HCT116 (cell line): ENCODE measurements around the gene GPR65. TPM values are rescaled to one million over a fixed set of nuclear protein-coding genes. Genes with fewer than 3 reads are reported as not detected.

ENCODE experiments used
- ATAC-seq: fragments of 200-7000 bp; cut with Tn5 transposase; 2 replicates; pipeline ENCODE4 v1.9.1; 2020; ENCODE audit warnings: mild to moderate bottlenecking, moderate library complexity
- BruUV-seq: library from RNA; stranded (reverse); fragments of 400-500 nt; replicated peaks from 2 replicates; lab custom pipeline; 2021; lab: Mats Ljungman, UMichigan
- CTCF ChIA-PET: fragments of 300-600 bp; sonication (Branson Sonifier 250); formaldehyde crosslinking; loops from one replicate; lab custom pipeline; 2021; ENCODE audit warnings: antibody characterized with exemption; lab: Charles Lee
- POLR2A ChIA-PET: fragments of 300-600, 350-600 bp; sonication (Branson Sonifier 250); formaldehyde crosslinking; loops from one replicate; lab custom pipeline; 2021; ENCODE audit warnings: antibody characterized with exemption; lab: Charles Lee
- RAD21 ChIA-PET, 2 experiments: fragments of 300-600 bp; sonication (Branson Sonifier 250); formaldehyde crosslinking; loops; one replicate each; lab custom pipeline; 2023; ENCODE audit warnings: low total read pairs in 2 of 2; ENCODE audit not compliant: uncharacterized antibody in 2 of 2, unreplicated experiment in 2 of 2, low non-redundant PET in 1 of 2; lab: Charles Lee
- DNase-seq: peaks from one replicate; pipeline ENCODE4 v3.0.0-alpha.2; 2010; ENCODE audit warnings: low read depth, low spot score
- H2AFZ ChIP-seq: fragments of 200-600 bp; shearing (Covaris generic), sonication (generic); 2 replicates; pipeline ENCODE4 v1.6.1; 2017; ENCODE audit warnings: low read depth, mixed run types, mixed read lengths, antibody characterized with exemption, low read length; ENCODE audit not compliant: poor library complexity, severe bottlenecking
- H3K27ac ChIP-seq: 2 replicates; pipeline ENCODE4 v1.5.1; 2012; ENCODE audit warnings: low read depth, low read length
- H3K27me3 ChIP-seq: fragments of 200-600 bp; sonication (generic); 2 replicates; pipeline ENCODE4 v1.6.1; 2016; ENCODE audit warnings: mixed run types, low read length, mixed read lengths; ENCODE audit not compliant: insufficient read depth
- H3K36me3 ChIP-seq, 2 experiments: fragments of 200-500 bp in 1 of 2; fragments of 200-600 bp in 1 of 2; sonication (Bioruptor generic) in 1 of 2; sonication (generic) in 1 of 2; 2 replicates each; pipeline versions ENCODE4 v1.5.1 to v1.6.1; 2014 to 2016; ENCODE audit warnings: low read length in 2 of 2, inconsistent platforms in 1 of 2, mixed read lengths in 1 of 2, mixed run types in 1 of 2; ENCODE audit not compliant: insufficient read depth in 2 of 2, control insufficient read depth in 1 of 2
- H3K4me1 ChIP-seq, 2 experiments: fragments of 200-600 bp in 1 of 2; sonication (generic) in 1 of 2; 2 replicates each; pipeline versions ENCODE4 v1.5.1 to v1.6.1; 2012 to 2017; ENCODE audit warnings: low read length in 2 of 2, inconsistent platforms in 1 of 2, mild to moderate bottlenecking in 1 of 2, mixed read lengths in 1 of 2, mixed run types in 1 of 2, moderate library complexity in 1 of 2; ENCODE audit not compliant: insufficient read depth in 2 of 2, control insufficient read depth in 1 of 2
- H3K4me2 ChIP-seq: fragments of 200-600 bp; sonication (generic); 2 replicates; pipeline ENCODE4 v1.6.1; 2017; ENCODE audit warnings: mixed run types, low read length, mixed read lengths
- H3K4me3 ChIP-seq, 2 experiments: fragments of 200-600 bp in 1 of 2; sonication (generic) in 1 of 2; replicated peaks in 1 of 2; 2 replicates each; pipeline ENCODE4 v1.5.1; 2011 to 2016; ENCODE audit warnings: low read length in 2 of 2, control low read depth in 1 of 2, low read depth in 1 of 2, mild to moderate bottlenecking in 1 of 2, mixed read lengths in 1 of 2, mixed run types in 1 of 2
- H3K79me2 ChIP-seq: fragments of 200-600 bp; sonication (generic); 2 replicates; pipeline ENCODE4 v1.6.1; 2017; ENCODE audit warnings: mild to moderate bottlenecking, mixed run types, low read length, moderate library complexity, mixed read lengths; ENCODE audit not compliant: insufficient read depth
- H3K9ac ChIP-seq: fragments of 200-600 bp; sonication (generic); 2 replicates; pipeline ENCODE4 v1.6.1; 2016; ENCODE audit warnings: low read length, mixed read lengths
- H3K9me2 ChIP-seq: fragments of 200-600 bp; sonication (generic), shearing (Covaris generic); 2 replicates; pipeline ENCODE4 v1.6.1; 2017; ENCODE audit warnings: mixed run types, mild to moderate bottlenecking, moderate library complexity; ENCODE audit not compliant: insufficient read depth
- H3K9me3 ChIP-seq, 2 experiments: fragments of 200-500 bp in 1 of 2; fragments of 200-600 bp in 1 of 2; sonication (Bioruptor generic) in 1 of 2; sonication (generic) in 1 of 2; 2 replicates each; pipeline ENCODE4 v1.6.1; 2014 to 2017; ENCODE audit warnings: low read length in 2 of 2, mixed read lengths in 2 of 2, inconsistent platforms in 1 of 2, low read depth in 1 of 2, mild to moderate bottlenecking in 1 of 2, mixed run types in 1 of 2, moderate library complexity in 1 of 2; ENCODE audit not compliant: control insufficient read depth in 1 of 2, insufficient read depth in 1 of 2
- H4K20me1 ChIP-seq: fragments of 200-600 bp; sonication (generic), shearing (Covaris generic); 2 replicates; pipeline ENCODE4 v1.6.1; 2017; ENCODE audit warnings: mixed run types, mild to moderate bottlenecking, moderate library complexity; ENCODE audit not compliant: insufficient read depth
- CBX3 ChIP-seq: IDR thresholded peaks from 2 replicates; pipeline ENCODE4 v1.6.1; 2012; ENCODE audit warnings: low read depth
- EGR1 ChIP-seq: IDR thresholded peaks from 2 replicates; pipeline ENCODE4 v1.6.1; 2012; ENCODE audit warnings: low read depth
- ELF1 ChIP-seq: IDR thresholded peaks from 2 replicates; pipeline ENCODE4 v1.6.1; 2012; ENCODE audit warnings: low read depth, borderline replicate concordance
- POLR2A ChIP-seq: IDR thresholded peaks from 2 replicates; pipeline ENCODE4 v1.7.0; 2011; ENCODE audit warnings: borderline replicate concordance; ENCODE audit not compliant: insufficient read depth, insufficient read length; ENCODE audit errors: extremely low read depth
- SRF ChIP-seq: IDR thresholded peaks from 2 replicates; pipeline ENCODE4 v1.6.1; 2012; ENCODE audit warnings: low read depth
- ZFX ChIP-seq: fragments of 450-650 bp; IDR thresholded peaks from 2 replicates; pipeline ENCODE4 v1.6.1; 2017
- ZNF274 ChIP-seq: fragments of 200-500 bp; sonication (Bioruptor generic); IDR thresholded peaks from 2 replicates; pipeline ENCODE4 v1.6.1; 2014; ENCODE audit warnings: mild to moderate bottlenecking, low read depth, low read length, inconsistent platforms
- intact Hi-C: fragments of 100-400 bp; cut with micrococcal nuclease; formaldehyde crosslinking; loops from 2 replicates; pipeline ENCODE4 v1.10.0; 2022
- total RNA-seq: library from RNA; stranded (reverse); gene quantifications from one replicate; pipeline ENCODE4 v1.2.1, GENCODE V29; 2021; ENCODE audit not compliant: unreplicated experiment
- TF ChIP-seq, protein P1 (sequence below), 3 experiments: fragments of 200-600 bp in 1 of 3; sonication (generic) in 1 of 3; IDR thresholded peaks in 2 of 3; conservative IDR thresholded peaks in 1 of 3; 2 replicates each; pipeline ENCODE4 v1.5.1; 2012 to 2017; ENCODE audit warnings: low read depth in 2 of 3, low read length in 2 of 3, antibody characterized with exemption in 1 of 3, borderline replicate concordance in 1 of 3, control low read depth in 1 of 3, mild to moderate bottlenecking in 1 of 3, mixed read lengths in 1 of 3, mixed run types in 1 of 3, moderate library complexity in 1 of 3; ENCODE audit not compliant: insufficient read depth in 1 of 3
- TF ChIP-seq, protein P2 (sequence below): IDR thresholded peaks from 2 replicates; pipeline ENCODE4 v1.6.1; 2011; ENCODE audit warnings: mild to moderate bottlenecking, low read length, moderate library complexity; ENCODE audit not compliant: insufficient replicate concordance; ENCODE audit errors: extremely low read depth
- TF ChIP-seq, protein P3 (sequence below): IDR thresholded peaks from 2 replicates; pipeline ENCODE4 v1.6.1; 2012

Gene GPR65
- total RNA-seq, 1 experiment from 2014 or later = 0.05 TPM

DNA sequence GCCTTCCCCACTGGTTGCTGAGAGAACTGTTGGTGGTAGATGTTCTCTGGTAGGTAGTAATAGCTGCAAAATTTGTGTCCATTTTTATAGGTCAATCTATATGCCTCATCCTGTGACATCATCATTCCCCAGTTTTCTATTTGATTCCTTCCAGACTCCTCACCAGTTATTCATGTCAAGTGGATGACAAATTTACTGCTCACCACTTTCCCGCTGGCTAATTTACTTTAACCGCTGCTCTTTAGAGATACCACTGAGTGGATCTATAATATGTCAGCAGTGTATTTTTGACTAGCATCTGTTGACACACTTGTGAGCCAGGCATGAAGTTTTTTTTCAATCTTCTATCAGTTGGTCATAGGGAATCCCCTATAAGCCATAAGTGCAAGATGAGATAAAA lies 24.6 kb downstream of the GPR65 start (continued):
- TF ChIP-seq, protein P1, sequence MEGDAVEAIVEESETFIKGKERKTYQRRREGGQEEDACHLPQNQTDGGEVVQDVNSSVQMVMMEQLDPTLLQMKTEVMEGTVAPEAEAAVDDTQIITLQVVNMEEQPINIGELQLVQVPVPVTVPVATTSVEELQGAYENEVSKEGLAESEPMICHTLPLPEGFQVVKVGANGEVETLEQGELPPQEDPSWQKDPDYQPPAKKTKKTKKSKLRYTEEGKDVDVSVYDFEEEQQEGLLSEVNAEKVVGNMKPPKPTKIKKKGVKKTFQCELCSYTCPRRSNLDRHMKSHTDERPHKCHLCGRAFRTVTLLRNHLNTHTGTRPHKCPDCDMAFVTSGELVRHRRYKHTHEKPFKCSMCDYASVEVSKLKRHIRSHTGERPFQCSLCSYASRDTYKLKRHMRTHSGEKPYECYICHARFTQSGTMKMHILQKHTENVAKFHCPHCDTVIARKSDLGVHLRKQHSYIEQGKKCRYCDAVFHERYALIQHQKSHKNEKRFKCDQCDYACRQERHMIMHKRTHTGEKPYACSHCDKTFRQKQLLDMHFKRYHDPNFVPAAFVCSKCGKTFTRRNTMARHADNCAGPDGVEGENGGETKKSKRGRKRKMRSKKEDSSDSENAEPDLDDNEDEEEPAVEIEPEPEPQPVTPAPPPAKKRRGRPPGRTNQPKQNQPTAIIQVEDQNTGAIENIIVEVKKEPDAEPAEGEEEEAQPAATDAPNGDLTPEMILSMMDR (IDR thresholded peaks at IDR 0.05 in 2 of 3, conservative IDR thresholded peaks at IDR 0.05 in 1 of 3; ENCODE audit: borderline replicate concordance in 1 of 3, insufficient read depth in 1 of 3, low read depth in 2 of 3, low read length in 2 of 3) = no peak
- no peak for TF ChIP-seq POLR2A
- TF ChIP-seq, protein P2, sequence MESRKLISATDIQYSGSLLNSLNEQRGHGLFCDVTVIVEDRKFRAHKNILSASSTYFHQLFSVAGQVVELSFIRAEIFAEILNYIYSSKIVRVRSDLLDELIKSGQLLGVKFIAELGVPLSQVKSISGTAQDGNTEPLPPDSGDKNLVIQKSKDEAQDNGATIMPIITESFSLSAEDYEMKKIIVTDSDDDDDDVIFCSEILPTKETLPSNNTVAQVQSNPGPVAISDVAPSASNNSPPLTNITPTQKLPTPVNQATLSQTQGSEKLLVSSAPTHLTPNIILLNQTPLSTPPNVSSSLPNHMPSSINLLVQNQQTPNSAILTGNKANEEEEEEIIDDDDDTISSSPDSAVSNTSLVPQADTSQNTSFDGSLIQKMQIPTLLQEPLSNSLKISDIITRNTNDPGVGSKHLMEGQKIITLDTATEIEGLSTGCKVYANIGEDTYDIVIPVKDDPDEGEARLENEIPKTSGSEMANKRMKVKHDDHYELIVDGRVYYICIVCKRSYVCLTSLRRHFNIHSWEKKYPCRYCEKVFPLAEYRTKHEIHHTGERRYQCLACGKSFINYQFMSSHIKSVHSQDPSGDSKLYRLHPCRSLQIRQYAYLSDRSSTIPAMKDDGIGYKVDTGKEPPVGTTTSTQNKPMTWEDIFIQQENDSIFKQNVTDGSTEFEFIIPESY = no peak
- TF ChIP-seq, protein P3, sequence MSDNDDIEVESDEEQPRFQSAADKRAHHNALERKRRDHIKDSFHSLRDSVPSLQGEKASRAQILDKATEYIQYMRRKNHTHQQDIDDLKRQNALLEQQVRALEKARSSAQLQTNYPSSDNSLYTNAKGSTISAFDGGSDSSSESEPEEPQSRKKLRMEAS = no peak

DNA sequence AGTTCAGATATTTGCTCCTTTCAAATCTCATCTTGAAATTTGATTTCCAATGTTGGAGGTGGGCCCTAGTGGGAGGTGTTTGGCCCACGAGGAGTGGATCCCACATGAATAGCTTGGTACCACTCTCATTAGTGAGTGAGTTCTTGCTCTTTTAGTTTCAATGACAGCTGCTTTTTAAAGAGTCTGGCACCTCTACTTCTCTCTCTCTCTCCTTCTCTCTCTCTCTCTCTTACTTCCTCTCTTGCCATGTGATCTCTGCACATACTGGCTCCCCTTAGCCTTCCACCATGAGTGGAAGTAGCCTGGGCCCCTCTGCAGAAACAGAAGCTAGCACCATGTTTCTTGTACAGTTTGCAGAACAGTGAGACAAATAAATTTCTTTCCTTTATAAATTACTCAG lies 25.1 kb downstream of the GPR65 start:
- DNase-seq = no peak
- RAD21 ChIA-PET = no interaction called here
- no peaks in the 10 kb centered on the region for H4K20me1 ChIP-seq
- TF ChIP-seq ZNF274 (no peak), ELF1 (no peak), SRF (no peak), CBX3 (no peak), ZFX (no peak), EGR1 (no peak)
- TF ChIP-seq, protein P3 = no peak
- TF ChIP-seq, all 23 proteins: peak for 0
- intact Hi-C loops = no loop called here
- no peak overlapping the region for H2AFZ ChIP-seq
- H3K9me3 ChIP-seq = no peaks in the 10 kb centered on the region; a peak in 1 of 4 replicates
- no peak overlapping the region for H3K4me3 ChIP-seq
- POLR2A ChIA-PET = no interaction called here
- no peaks in the 10 kb centered on the region for H3K79me2 ChIP-seq
- CTCF ChIA-PET = no interaction called here
- H3K9me2 ChIP-seq = no peaks in the 10 kb centered on the region
- H3K36me3 ChIP-seq = no peaks in the 10 kb centered on the region
- H3K27me3 ChIP-seq = no peaks in the 10 kb centered on the region
- no peak for ATAC-seq
- no peak overlapping the region for H3K4me2 ChIP-seq
- no TSS peak for BruUV-seq
- no peak overlapping the region for H3K9ac ChIP-seq
- no peaks in the 10 kb centered on the region for H3K4me1 ChIP-seq
- H3K27ac ChIP-seq = no peak overlapping the region
